CD4-positive, alpha-beta T cell (primary cell): ENCODE measurements around the gene CLPX. TPM values are rescaled to one million over a fixed set of nuclear protein-coding genes. Genes with fewer than 3 reads are reported as not detected.

ENCODE experiments used
- ATAC-seq: fragments of 200-7000 bp; cut with Tn5 transposase; one replicate; pipeline ENCODE4 v1.10.0; 2022; ENCODE audit warnings: mild to moderate bottlenecking; ENCODE audit not compliant: poor library complexity
- CTCF ChIA-PET: fragments of 350-600 bp; sonication (Branson Sonifier 250); formaldehyde crosslinking; loops from one replicate; lab custom pipeline; 2021; ENCODE audit warnings: antibody characterized with exemption, inconsistent platforms; lab: Charles Lee
- POLR2A ChIA-PET: fragments of 350-600 bp; sonication (Branson Sonifier 250); formaldehyde crosslinking; loops from one replicate; lab custom pipeline; 2021; ENCODE audit warnings: antibody characterized with exemption, inconsistent platforms; lab: Charles Lee
- DNase-seq, 14 experiments: peaks; one replicate each; pipeline ENCODE4 v3.0.0-alpha.2; 2013 to 2020; ENCODE audit warnings: mixed read lengths in 2 of 14
- H3K27ac ChIP-seq, 2 donors: one replicate each; pipeline versions ENCODE4 v1.5.1 to v1.7.0; 2013; ENCODE audit warnings: low read length in 2 of 2, low read depth in 1 of 2, mild to moderate bottlenecking in 1 of 2
- H3K27me3 ChIP-seq, 2 experiments: 1 replicate in 1 of 2; 2 replicates in 1 of 2; pipeline versions ENCODE4 v1.6.1 to v1.7.0; 2013; ENCODE audit warnings: low read length in 2 of 2, control low read depth in 1 of 2, mild to moderate bottlenecking in 1 of 2, moderate library complexity in 1 of 2; ENCODE audit not compliant: insufficient read depth in 2 of 2, control insufficient read depth in 1 of 2
- H3K36me3 ChIP-seq: one replicate; pipeline ENCODE4 v1.6.1; 2013; ENCODE audit warnings: low read length, control low read depth; ENCODE audit not compliant: insufficient read depth
- H3K4me1 ChIP-seq: one replicate; pipeline ENCODE4 v1.6.1; 2013; ENCODE audit warnings: low read length, control low read depth; ENCODE audit not compliant: insufficient read depth
- H3K4me3 ChIP-seq: one replicate; pipeline ENCODE4 v1.5.1; 2013; ENCODE audit warnings: mild to moderate bottlenecking, low read length, moderate library complexity
- H3K9me3 ChIP-seq, 2 experiments: 1 replicate in 1 of 2; 2 replicates in 1 of 2; pipeline versions ENCODE4 v1.6.1 to v1.7.0; 2013; ENCODE audit warnings: low read length in 2 of 2, mild to moderate bottlenecking in 2 of 2, control low read depth in 1 of 2, moderate library complexity in 1 of 2; ENCODE audit not compliant: control insufficient read depth in 1 of 2, insufficient read depth in 1 of 2
- H3K27ac Mint-ChIP-seq: one replicate; pipeline ENCODE4 v1.8.0; 2020; ENCODE audit warnings: mixed read lengths
- H3K27me3 Mint-ChIP-seq: one replicate; pipeline ENCODE4 v1.8.0; 2021; ENCODE audit warnings: mixed read lengths
- H3K36me3 Mint-ChIP-seq: one replicate; pipeline ENCODE4 v1.8.0; 2021; ENCODE audit warnings: low read depth, mixed read lengths
- H3K4me1 Mint-ChIP-seq: one replicate; pipeline ENCODE4 v1.8.0; 2021; ENCODE audit warnings: low read depth, mixed read lengths
- H3K4me3 Mint-ChIP-seq: one replicate; pipeline ENCODE4 v1.8.0; 2020; ENCODE audit warnings: mild to moderate bottlenecking, mixed read lengths
- H3K9me3 Mint-ChIP-seq: one replicate; pipeline ENCODE4 v1.8.0; 2020; ENCODE audit warnings: mixed read lengths
- intact Hi-C, 2 experiments: fragments of 100-400 bp; cut with DNase I in 1 of 2; cut with micrococcal nuclease in 1 of 2; formaldehyde crosslinking; loops; one replicate each; pipeline versions ENCODE4 v1.15.1 to v1.9.0; 2023 to 2025; cut with DNase I, micrococcal nuclease
- total RNA-seq, 174 experiments: library from RNA in 2 of 174; stranded (reverse) in 2 of 174; gene quantifications; one replicate each; pipeline ENCODE4 v1.2.3 and lab custom pipeline; 2021 to 2026
- TF ChIP-seq, protein P1 (sequence below): fragments of 200-600 bp; IDR thresholded peaks from one replicate; pipeline ENCODE4 v1.8.0; 2022; ENCODE audit warnings: antibody characterized with exemption, mild to moderate bottlenecking

CLPX gene
- total RNA-seq, 2 experiments from 2014 or later: 29.1 to 36.3 TPM

- Mint-ChIP-seq H3K27me3 (no peaks in the 10 kb centered on the region), H3K9me3 (no peaks in the 10 kb centered on the region), H3K4me1 (no peaks in the 10 kb centered on the region), H3K4me3 (no peak overlapping the region), H3K27ac (no peak overlapping the region), H3K36me3 (no peaks in the 10 kb centered on the region)
- intact Hi-C loops: no loop called here
- ATAC-seq (no peak), DNase-seq (no peak)
- Histone ChIP-seq H3K27ac (no peak overlapping the region), H3K36me3 (no peaks in the 10 kb centered on the region), H3K4me3 (no peak overlapping the region), H3K27me3 (no peaks in the 10 kb centered on the region), H3K9me3 (no peaks in the 10 kb centered on the region), H3K4me1 (no peaks in the 10 kb centered on the region)
- CTCF ChIA-PET: no interaction called here
- POLR2A ChIA-PET: no interaction called here
- TF ChIP-seq, protein P1, sequence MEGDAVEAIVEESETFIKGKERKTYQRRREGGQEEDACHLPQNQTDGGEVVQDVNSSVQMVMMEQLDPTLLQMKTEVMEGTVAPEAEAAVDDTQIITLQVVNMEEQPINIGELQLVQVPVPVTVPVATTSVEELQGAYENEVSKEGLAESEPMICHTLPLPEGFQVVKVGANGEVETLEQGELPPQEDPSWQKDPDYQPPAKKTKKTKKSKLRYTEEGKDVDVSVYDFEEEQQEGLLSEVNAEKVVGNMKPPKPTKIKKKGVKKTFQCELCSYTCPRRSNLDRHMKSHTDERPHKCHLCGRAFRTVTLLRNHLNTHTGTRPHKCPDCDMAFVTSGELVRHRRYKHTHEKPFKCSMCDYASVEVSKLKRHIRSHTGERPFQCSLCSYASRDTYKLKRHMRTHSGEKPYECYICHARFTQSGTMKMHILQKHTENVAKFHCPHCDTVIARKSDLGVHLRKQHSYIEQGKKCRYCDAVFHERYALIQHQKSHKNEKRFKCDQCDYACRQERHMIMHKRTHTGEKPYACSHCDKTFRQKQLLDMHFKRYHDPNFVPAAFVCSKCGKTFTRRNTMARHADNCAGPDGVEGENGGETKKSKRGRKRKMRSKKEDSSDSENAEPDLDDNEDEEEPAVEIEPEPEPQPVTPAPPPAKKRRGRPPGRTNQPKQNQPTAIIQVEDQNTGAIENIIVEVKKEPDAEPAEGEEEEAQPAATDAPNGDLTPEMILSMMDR: no peak
These were observed 19.2 kb upstream of the CLPX start for GRCh38 chr15:65204236-65204930.

- no peaks in the 10 kb centered on the region for H3K4me1 ChIP-seq
- H3K27ac Mint-ChIP-seq: no peak overlapping the region
- H3K4me3 Mint-ChIP-seq: no peak overlapping the region
- intact Hi-C loops: no loop called here
- POLR2A ChIA-PET: interaction anchor here (1.1 kb wide), 1 partner anchor 16 kb away, joined by 3 read pairs; no protein-coding TSS in a partner anchor
- H3K27me3 Mint-ChIP-seq: no peaks in the 10 kb centered on the region
- no peak for DNase-seq
- no peak overlapping the region for H3K27ac ChIP-seq
- H3K4me1 Mint-ChIP-seq: no peaks in the 10 kb centered on the region
- no peaks in the 10 kb centered on the region for H3K9me3 Mint-ChIP-seq
- H3K4me3 ChIP-seq: no peak overlapping the region
- no peaks in the 10 kb centered on the region for H3K36me3 Mint-ChIP-seq
- H3K27me3 ChIP-seq: no peaks in the 10 kb centered on the region
- CTCF ChIA-PET: no interaction called here
- ATAC-seq: no peak
- H3K36me3 ChIP-seq: no peaks in the 10 kb centered on the region
- H3K9me3 ChIP-seq: no peaks in the 10 kb centered on the region
- TF ChIP-seq, protein P1: no peak
These were observed 16.8 kb upstream of the CLPX start for GRCh38 chr15:65201918-65202317.

DNA sequence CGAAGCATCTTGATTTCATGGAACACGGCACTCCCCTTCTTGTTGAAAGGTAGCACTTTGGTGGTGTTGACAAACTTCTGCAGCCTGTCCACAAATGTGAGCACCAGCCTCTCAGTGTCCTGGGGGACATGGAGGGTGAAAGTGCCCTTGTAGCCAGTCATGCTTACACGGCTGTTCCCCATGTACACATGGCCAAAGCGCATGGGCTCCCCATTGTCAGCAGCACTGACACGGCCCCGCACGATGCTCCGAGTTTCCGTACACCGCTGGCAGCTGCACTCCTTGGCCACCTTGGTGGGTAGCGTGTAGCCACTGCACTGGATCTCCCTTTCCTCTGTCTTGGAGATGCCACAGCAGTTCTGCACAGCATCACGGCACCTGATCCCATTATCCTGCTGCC, 13.4 kb upstream of the CLPX start:
- Mint-ChIP-seq H3K27ac (no peak overlapping the region), H3K27me3 (no peaks in the 10 kb centered on the region), H3K36me3 (no peaks in the 10 kb centered on the region), H3K9me3 (no peaks in the 10 kb centered on the region), H3K4me1 (no peaks in the 10 kb centered on the region), H3K4me3 (no peak overlapping the region)
- ChIA-PET CTCF (no interaction called here), POLR2A (no interaction called here)
- no peaks in the 10 kb centered on the region for H3K27me3 ChIP-seq
- intact Hi-C loops: no loop called here
- no peak overlapping the region for H3K4me3 ChIP-seq
- no peaks in the 10 kb centered on the region for H3K9me3 ChIP-seq
- H3K4me1 ChIP-seq: no peaks in the 10 kb centered on the region
- H3K27ac ChIP-seq: no peak overlapping the region
- DNase-seq: no peak
- ATAC-seq: no peak
- no peaks in the 10 kb centered on the region for H3K36me3 ChIP-seq
- TF ChIP-seq, protein P1: no peak
